CD1c-positive myeloid dendritic cell (primary cell): ENCODE results near the gene STK25.
A peak's percentile ranks its signal among the peaks of the same experiment; 100 is the strongest.

Source experiments
- DNase-seq: peaks from one replicate; pipeline ENCODE4 v3.0.0-alpha.2; 2016; ENCODE audit errors: extremely low spot score

Gene STK25

DNA sequence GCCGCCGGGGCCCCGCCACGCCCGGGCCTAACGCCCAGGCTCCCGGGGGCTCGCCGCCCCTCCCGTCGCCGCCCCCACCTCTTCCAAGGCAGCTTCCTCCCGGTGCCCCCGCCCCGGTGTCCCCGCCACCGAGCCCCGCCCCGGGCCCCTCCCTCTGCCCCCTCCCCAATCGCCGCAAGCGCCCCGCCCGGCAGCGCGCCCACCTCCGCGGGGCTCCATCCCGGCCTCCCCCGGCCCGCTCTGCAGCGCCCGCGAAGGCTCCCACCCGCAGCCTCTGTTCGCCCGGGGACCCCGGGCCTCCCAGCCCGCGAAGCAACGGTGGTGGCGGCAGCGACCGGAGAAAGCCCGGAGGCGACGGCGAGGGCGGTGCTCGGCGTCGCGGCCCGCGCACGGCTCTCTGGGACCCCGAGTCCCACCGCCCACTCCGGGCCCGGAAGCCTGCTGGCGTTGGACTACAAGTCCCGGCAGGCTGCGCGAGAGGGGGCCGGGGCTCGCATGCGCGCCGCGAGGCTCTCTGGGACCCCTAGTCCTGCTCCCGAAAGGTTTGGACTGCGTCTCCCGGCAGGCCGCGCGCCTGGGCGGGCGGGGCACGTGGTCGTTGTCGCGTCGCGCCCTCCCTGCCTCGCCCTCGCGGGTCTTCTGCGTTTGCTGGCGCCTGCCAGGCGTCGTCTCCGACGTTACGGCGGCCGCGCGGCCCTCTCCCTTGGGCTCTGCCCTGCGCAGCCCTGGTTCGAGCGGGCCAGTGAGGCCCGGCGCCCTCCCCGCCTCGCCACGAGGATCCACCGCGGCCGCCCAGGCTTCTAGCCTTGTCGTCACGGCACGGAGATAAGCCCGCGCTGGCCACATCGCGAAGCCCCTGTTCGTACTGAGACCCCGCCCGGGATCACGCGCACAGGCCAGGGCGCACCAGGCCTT lies at the start of gene STK25:
Gene STK25, minus strand, starts transcription at position 345 of the 915 bp plus-strand sequence. CDS start 549 bp downstream, outside the sequence.
- peak; percentile 98 for DNase-seq

DNA sequence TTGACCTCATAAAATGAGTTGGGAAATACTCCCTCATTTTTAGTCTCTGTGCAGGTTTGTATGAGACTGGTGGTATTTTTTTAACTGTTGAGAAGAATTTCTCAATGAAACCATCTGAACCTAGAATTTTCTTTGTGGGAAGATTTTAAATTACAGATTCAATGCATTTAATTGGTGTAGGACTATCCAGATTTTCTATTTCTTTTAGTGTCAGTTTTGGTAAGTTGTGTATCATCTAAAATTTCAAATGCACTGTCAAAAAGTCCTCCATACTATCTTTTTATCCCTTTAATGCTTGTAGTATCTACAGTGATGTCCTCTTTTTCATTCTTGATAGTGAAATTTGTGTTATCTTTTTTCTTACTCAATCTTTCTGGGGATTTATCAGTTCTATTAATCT lies 48.4 kb upstream of the STK25 start:
- no peak for DNase-seq

DNA sequence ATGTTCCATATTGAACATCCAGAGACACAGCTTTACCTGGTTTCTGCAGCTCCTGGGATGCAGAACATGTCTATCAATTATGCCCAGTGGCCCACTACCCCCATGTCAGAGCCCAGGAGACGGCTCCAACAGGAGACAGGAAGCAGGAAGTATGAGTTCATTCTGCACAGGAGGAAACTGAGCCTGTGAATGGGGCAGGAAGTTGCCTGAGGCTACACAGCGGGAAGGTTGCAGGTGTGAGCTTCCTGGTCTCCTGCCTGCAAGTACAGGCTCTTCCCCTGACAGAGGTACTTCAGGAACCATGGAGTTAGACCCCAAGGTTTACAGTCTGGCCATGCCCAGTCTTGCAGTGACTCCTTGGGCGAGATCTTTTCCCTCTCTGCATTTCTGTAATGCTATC lies 47.3 kb upstream of the STK25 start:
- no peak for DNase-seq

DNA sequence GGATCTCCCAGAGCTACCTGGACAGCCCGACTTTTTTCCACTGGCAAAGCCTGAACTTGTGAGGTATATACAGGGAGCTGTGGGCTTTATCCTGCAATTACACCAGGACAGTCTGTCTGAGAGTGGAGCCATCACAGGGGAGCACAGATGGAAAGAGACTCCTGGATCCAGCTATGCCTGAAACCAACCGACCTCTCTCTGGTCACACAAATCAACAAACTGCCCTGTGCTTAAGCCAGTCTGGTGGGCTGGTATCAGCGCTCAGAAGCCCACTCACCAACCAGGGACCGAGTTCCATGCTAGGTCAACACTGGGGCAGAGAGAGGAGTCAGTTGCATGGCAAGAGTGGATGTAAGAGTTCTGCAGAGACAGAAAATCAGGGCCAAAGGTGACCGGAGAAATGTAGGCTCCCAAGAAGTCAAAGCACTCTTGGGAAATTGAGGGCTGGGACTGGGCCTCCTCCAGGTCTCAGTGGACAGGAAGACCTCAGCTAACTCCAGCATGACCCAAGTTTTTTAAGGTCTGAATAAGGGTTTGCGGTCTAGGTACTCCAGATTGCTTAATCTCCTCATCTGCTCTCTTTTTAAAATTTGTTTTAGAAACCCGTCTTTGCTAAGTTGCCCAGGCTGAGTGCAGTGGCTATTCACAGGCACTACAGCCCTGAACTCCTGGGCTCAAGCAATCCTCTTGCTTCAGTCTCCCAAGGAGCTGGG lies 46.4 kb upstream of the STK25 start:
- no peak for DNase-seq

DNA sequence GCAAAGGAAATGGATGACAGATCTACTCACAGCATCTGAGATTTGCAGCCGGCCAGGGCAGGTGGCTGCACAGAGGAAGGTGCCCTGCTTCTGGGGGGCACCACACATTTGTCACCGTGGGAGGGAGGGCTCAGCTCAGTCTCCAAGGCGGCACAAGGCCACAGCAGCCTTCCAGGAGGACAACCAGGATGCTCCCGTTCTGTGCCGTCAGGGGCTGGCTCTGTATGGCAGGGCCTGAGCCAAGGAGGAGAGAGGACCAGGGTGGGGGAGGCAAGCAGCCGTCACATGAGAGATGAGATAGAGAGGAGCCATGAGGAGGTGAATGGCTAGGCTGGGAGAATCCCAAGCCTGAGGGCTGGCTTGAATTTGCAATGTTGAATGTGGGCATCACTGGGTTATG lies 45.6 kb upstream of the STK25 start:
- DNase-seq, result no peak

DNA sequence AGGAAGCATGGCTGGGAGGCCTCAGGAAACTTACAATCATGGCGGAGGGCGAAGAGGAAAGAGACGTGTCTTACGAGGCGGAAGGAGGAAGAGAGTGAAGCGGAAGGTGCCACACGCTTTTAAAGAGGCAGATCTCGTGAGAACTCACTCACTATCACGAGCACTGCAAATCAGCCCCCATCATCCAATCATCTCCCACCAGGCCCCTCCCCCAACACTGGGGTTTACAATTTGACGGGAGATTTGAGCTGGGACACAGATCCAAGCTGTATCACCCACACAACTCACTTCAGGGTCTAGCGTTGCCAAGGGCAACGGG lies 45.1 kb upstream of the STK25 start:
- no peak for DNase-seq

DNA sequence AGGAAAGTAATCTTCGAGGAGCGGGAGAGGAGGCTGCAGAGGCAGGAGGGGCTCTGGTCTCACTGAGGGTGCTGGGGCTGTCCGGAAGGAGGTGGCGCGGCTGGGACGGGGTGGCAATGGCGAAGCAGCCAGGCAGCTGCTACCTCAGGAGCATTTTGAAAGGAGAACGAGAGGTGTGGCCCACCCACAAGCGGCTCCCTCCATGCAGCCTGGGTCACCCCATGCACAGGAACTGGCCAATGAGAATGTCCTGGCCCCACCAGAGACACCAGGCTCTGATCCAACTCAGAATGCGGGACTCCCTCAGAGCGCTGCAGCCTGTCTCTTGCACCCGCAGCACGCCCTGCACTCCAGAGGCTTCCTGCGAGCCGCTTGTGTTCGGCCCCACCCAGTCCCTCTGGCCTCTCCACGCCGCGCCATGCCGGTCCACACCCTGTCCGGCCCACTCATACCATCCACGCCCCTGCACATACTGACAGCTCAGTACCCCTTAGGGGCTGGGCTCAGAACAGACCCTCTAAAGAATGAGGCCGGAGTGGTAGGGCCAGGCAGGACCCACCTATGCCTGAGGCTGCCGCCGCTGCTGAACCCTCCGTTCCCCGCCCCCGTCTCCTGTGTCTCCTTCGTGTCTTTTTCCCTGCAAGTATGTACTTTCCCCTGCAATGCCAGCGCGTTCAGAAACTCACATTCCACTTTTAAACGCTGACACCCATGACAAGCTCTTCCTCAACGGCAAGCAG lies 43.8 kb upstream of the STK25 start:
- no peak for DNase-seq

DNA sequence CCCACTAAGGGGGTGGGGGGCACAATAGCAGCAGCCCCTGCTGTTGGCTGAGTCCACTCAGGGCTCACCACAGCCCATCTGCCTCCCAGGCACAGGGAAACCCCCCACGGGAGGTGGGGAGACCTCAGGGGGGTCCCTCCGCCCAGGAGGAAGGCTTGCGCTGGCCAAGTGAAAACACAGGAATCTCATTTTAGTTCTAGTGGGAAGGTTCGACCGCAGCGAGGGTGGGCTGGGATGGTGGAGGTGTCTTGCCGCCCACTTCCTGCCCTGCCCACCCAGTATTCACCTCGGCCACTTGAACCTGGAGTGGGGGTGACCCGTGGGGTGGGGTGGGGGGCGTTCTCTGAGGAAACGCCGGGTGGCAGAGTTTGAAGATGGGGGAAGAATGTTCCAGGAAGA lies 43.2 kb upstream of the STK25 start:
- DNase-seq, result no peak

DNA sequence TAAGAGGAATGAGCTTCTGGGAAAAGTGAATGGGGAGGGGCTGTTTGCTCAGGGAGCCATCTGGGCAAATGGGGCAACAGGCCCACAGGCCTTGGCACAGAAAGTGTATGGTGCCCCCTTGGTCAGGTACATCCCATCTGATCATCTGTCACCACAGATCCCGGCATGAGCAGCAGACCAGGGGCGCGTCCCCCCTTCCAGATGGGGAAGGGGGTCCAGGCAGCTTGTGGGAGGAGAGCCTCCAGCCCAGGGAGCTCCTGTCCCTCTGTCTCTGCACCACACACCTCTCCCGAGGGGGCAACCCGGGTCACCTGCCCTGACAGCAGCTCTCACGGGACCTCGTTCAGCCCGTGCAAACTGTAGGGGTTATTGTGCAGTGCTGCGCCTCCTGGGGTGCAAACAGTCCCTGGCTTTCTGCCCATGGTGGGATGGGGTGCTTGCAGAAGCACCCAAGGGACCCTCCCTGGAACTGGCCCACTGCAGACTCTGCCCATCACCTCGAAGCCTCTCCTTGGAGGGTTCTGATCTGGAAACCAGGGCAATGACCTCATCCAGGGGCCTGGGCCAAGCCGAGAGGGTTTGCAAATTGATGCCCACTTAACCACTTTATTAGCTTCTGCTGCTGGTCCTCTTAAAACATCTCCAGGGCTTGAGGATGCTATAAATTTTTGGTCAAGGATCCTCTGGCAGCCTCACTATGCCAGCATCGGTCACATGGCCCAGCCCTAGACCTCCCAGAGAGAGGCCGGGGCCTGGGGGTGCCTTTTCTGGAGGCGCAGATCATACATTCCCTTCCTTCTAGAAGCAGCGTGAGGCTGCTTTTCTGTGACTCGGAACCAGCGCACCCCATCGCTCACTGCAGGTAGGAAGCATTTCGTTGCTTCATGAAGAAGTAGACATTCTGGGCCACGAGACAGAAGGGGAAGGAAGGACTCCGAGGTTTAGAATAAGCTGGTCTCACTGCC lies 42.5 kb upstream of the STK25 start:
- no peak for DNase-seq

DNA sequence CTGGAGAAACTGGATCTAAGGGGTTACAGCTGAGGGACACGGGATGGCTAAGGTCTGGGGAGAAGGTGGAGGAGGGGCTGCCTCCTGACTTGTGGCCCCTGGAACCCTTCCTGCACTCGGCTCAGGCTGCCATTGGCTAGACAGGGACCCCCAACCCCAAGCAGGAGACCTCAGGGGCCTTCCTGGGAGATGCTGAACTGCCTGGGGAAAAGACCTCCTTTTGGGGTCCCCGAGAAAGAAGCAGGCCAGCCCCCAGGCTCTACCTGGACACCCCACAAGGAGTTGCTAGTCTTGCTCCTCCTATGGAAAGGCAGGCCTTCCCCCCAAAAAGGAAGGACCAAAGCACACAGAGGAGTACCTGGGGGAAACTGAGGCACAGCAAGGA lies 40.1 kb upstream of the STK25 start:
- no peak for DNase-seq

DNA sequence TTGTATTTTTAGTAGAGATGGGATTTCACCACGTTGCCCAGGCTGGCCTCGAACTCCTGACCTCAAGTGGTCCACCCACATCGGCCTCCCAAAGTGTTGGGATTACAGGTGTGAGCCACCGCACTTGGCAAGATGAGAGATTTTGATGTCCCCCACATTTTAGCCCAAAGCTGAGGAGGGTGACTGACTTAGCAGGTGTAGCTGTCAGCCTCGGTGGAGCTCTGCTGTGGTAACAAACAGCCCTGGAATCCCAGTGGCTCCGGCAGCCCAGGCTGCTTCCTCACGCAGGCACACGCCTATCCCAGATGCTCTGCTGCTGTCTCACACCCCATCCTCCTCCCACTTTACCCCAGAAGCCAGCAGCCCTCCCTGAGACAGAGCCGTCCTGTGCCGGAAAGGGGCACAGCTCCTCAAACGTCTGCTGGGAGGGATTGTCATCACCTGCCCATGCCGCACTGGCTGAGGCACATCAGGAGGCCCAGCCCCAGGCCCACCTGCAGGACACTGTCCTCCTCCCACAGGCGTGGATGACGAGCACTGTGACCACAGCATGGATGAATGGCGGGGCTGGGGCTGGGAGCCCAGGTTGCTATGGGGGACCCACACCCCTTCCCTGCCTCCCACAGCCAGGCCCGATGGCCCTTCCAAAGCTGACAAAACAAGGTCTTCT lies 39.5 kb upstream of the STK25 start:
- DNase-seq, result no peak

DNA sequence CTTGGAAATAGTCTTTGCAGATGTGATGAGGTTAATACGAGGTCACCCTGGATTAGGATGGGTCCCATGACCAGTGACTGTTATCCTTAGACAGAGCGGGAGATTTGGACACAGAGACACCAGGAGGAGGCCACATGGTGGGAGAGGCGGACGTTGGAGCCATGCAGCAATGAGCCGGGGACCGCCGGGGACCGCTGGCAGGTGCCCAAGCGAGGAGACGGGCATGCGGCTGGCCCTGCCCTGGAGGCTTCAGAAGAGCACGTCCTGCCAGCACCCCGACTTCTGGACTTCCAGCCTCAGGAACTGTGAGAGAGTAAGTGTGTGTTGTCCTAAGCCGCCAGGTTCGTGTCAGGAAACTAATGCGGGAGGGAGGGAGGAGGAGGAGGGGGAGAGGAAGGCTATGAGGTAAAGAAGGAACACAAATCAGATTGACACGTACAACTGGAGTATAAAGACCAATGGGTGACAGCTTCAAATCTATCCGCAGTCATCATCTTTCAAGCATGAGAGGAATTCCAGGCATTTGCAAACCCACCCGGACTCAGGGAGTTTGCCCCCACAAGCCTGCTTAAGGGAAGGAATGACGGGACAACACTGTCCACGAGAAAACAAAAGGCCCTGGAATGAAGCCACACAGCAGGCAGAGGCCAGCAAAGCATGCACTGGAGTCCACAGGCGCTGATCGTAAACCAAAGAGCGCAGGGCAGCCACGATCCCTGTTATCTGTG lies 38.6 kb upstream of the STK25 start:
- no peak for DNase-seq

DNA sequence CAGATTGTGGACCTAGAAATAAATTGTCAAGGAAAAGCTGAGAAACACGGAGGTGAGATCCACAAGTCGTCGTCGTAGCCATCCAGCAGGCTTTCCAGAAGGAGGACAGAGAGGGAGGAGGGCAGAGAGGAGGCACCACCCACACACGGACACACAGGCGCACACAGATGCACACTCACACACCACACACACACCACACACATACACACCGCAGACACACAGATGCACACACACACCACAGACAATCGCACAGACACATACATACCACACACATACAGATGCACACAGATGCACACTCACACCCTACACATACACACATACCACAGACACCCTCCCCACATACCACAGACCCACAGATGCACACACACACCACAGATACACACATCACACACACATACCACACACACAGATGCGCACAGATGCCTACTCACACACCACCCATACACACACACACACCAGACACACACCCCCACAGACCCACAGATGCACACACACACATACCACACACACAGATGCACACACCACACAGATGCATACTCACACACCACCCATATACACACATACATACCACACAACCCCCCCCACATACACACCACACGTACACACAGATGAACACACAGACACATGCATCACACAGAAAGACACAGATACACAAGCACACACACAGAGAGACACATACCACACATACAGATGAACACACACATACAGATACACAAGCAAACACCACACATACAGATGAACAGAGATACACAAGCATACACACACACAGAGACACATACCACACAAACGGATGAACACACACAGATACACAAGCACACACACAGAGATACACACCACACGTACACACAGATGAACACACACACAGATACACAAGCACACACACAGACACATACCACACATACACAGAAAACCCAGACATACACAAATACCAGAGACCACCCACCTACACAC lies 37.4 kb upstream of the STK25 start:
- DNase-seq, result no peak

DNA sequence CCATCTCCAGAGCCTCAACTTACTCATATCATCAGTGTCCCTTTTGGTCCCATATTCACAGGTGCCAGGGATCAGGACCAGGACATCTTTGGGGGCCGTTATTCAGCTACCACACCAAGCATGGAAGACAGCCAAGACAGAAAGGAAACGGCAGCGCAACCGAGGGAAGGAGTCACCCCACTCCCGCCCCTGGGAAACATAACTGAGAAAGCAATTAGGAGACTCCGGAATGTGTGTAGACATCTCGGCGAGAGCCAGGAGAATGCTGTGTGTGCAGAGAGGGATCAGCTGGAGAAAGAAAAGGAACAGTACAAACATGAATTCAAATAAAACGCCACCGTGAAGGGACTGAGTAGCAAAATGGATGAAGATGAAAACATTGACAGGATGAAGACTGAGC lies 36.7 kb upstream of the STK25 start:
- no peak for DNase-seq

DNA sequence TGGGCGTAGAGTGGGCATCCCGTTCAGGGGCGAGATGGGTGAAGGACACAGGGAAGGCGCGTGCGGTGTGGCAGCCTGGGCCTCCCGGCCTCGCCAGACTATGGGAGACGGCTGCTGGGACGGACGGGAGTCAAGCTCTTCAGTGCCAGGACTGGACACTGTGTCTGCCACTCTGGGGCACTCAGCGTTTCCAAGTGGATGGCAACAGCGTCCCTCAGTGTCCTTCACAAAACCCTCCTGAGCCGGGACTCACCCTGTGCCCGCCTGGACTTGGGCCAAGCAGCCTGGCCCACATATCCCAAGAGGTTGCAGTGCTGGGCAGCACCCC lies 33.9 kb upstream of the STK25 start:
- DNase-seq, result no peak

DNA sequence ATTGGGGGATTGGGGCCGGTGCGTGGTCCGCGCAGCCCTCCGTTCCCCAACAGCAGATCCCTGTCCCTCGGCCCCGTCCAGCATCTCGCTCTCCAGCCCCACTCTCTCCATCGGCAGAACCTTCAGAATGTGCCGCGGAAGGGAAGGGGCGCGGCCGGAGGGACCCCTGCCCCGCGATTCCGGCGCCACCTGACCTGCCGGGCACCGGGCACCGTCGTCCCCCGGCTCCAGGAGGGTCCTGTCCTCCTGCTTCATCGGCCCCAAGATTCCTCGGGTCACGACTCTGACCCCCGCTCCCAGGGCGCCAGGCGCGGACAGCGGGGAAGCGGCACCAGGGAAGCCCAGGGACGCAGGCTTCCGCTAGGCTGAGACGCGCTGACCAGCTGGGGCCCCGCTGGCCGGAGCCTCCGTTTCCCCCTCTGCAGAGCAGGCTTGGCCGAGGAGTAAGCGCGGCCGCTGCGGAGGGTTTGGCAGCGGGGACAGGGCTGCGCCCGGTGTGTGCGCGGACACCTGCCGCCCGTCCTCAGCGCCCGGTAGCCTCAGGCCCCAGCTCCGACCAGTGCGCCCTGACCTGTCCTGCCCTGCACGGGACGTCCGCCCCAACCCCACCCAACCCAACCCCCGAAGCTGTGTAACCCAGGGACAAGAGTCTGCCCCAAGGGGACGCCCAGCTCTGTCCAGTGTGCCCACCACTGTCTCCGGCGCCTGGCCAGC lies 33.3 kb upstream of the STK25 start:
- no peak for DNase-seq

DNA sequence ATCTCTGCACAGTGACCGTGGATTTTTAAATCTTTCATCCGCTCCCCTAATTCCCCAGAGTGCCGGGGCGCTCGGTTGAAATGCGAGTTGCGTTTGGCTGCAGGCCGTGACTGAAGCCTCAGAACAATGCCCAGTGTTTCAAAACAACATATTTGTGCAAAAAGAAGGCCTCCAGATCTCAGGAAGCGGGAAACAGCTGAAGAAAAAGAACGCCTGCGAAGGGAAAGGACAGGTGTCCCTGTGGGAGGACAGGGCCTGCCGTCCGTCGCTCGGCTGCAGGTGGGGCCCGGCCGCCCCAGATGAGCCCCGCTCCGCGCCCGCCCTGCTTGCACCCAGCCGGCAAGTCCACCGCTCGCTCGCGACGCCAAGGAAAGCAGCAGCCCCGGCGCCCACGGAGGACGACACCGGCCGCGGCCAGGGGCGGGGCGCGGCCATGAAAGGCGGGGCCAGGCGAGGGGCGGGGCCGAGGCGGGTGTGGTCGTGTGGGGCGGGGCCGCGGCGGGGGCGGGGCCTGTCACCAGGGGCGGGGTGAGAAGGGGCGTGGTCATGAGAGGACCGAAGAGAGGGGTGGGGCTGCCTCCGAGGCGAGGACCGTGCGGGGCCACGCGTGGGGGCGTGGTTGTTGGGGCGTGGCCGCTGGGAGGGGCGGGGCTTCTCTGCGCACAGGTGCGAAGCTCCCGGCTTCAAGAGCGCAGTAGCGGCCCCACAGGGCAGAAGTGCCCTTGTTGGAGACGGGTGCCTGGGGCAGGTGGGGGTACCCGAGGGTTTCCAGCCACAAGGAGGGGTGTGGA lies 32.6 kb upstream of the STK25 start:
- DNase-seq, result peak; percentile 63

DNA sequence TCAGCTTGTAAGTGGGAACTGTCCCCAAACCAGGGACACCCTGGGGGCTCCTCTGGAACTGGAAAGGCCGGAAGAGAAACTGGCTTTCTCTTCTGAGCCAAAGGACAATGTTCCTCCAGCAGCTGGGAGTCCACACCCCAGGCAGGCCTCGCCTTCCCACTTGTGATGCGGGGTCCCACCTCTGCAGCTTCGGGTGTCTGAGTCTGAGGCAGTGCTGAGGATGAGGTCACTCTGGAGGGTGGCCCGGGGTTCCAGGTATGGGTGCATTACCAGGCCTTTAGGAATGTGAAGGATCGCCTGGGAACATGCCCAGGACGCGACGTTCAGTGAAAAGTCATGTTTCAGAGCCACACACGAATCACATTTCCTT lies 32.0 kb upstream of the STK25 start:
- DNase-seq, result no peak
